ENCODE results near the gene KDM2A. TPM values are rescaled to one million over a fixed set of nuclear protein-coding genes. Genes with fewer than 3 reads are reported as not detected.

Gene KDM2A
- total RNA-seq, 4 donors from 2014 or later = 48.2 to 94.9 (median 73.5) TPM

DNA sequence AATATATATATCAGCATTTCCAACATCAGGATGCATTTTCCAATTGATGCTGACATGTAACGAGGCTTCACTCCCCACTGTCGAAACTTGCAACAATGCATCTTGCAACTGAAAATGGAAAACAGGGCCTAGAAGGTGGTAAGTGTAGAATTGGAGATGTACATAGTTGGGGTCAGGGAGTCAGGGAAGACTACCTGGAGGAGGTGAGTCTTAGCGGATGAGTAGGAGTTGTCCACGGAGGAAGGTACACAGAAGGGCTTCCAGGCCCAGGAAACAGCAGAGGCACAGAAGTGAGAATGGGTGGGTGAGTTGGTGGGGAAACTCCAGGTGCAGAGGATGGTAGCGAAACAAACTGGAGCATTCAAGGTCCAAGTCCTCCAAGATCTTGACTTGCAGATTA is 145.2 kb downstream of the KDM2A start:
- intact Hi-C loops (cut with DNase I; ENCODE audit: low total_unique reads) = loop anchor here (5.0 to 10.0 kb wide), 2 partner anchors 38 to 121 kb away; partner anchors contain the start of gene SSH3
- DNase-seq = no peak

DNA sequence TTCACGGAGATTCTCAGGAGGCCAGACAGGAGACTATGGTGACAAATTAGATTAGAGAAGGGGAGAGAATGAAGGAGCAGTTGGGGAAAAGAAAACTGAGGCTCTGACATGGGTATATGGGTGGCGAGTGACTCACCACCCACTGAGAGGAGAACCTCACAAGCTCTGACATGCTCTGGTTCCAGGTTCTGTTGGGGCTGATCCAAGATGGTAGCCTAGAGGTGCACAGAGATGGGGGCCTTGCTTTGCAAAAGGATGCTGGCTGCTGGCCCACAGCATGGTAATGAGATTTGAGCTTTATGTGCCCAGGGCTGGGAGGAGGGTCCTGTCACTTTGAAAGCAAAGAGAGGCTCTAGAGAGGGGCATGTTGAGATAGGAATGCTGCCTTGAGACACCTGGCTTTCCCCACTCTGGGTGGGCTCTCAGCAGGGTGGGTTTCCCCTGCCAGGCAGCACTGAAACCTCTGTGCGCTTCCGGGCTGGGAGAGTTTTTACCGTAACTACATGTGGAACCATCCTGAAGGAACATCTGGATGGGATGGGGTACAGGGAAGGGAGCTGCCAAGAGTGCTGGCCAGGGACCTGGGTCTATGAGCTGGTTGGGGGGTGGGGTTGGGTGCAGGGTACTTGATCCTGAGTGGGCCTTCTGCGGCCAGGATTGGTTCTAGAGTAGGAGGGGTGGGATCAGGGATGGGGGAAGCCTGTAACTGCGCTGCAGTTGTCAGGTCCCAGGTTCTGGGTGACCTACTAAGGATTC is 146.0 kb downstream of the KDM2A start:
- peaks cover 17 to 27% of the 10 kb centered on the region in 2 donors for H3K4me1 ChIP-seq

More for the DNA sequence above, 145.2 kb downstream of the KDM2A start:
- H3K27ac ChIP-seq = no peak overlapping the region
- no peaks in the 10 kb centered on the region for H3K27me3 ChIP-seq
- H3K36me3 ChIP-seq = no peaks in the 10 kb centered on the region
- H3K4me1 ChIP-seq = peaks cover 11 to 22% of the 10 kb centered on the region in 2 donors
- no peak for TF ChIP-seq POLR2A (IDR thresholded peaks at IDR 0.05)
- TF ChIP-seq, protein P1, sequence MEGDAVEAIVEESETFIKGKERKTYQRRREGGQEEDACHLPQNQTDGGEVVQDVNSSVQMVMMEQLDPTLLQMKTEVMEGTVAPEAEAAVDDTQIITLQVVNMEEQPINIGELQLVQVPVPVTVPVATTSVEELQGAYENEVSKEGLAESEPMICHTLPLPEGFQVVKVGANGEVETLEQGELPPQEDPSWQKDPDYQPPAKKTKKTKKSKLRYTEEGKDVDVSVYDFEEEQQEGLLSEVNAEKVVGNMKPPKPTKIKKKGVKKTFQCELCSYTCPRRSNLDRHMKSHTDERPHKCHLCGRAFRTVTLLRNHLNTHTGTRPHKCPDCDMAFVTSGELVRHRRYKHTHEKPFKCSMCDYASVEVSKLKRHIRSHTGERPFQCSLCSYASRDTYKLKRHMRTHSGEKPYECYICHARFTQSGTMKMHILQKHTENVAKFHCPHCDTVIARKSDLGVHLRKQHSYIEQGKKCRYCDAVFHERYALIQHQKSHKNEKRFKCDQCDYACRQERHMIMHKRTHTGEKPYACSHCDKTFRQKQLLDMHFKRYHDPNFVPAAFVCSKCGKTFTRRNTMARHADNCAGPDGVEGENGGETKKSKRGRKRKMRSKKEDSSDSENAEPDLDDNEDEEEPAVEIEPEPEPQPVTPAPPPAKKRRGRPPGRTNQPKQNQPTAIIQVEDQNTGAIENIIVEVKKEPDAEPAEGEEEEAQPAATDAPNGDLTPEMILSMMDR (IDR thresholded peaks at IDR 0.05) = no peak
- H3K9me3 ChIP-seq = no peaks in the 10 kb centered on the region
- no peak overlapping the region for H3K4me3 ChIP-seq

DNA sequence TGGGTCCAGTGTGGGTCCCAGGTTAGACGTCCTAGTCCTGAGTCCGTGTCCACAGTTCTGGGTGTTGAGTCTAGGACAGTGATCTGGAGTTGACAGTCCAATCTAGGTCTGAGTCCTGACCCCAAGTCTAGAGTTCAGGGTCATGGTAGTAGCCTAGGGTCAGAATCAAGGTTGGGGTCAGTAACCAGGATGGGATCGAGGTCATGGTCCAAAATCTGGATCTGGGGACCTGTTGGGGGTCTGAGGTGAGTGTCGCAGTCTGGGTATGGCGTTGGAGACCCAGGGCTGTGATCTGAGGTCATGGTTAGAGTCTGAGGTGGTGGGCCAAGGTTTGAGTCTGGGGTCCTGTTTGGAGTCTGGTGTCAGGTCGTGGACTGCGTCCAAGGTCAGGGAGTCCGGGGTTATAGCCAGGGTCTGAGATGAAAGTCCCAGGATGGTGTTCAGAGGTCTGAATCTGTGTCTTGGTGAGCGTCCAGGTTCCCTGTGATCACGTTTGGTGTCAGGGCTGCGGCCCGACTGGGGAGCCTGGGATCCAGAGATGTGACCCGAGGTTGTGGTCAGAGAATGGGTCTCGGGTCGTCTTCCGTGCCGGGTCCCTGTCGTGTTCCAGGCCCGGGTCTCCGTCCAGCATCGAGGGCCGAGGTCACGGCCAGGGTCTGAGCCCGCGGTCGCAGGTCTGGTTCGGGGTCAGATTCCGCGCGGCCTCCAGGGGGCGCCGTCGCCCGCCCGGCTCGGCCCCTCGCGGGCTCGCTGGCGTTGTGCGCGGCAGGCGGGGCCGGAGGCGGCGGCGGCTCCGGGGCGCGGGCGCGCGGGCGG is 146.8 kb downstream of the KDM2A start:
- intact Hi-C loops (cut with DNase I; ENCODE audit: low total_unique reads) = loop anchor here (5.0 to 10.0 kb wide), 2 partner anchors 51 to 119 kb away; no protein-coding TSS in a partner anchor
- TF ChIP-seq POLR2A (IDR thresholded peaks at IDR 0.05) = no peak
- TF ChIP-seq, protein P1 (IDR thresholded peaks at IDR 0.05) = peak; percentile 72 to 97 (median 89)
- peak; percentile 67 to 83 for DNase-seq
- peaks cover 17 to 27% of the 10 kb centered on the region in 2 donors for H3K4me1 ChIP-seq
- no peaks in the 10 kb centered on the region for H3K9me3 ChIP-seq
- peak overlapping the region in 1 of 2 donors; percentile 14 for H3K4me3 ChIP-seq
- H3K36me3 ChIP-seq = no peaks in the 10 kb centered on the region
- peak overlapping the region; percentile 81 to 88 for H3K27ac ChIP-seq
- no peaks in the 10 kb centered on the region for H3K27me3 ChIP-seq

More for the DNA sequence above, 146.0 kb downstream of the KDM2A start:
- no peak for DNase-seq
- TF ChIP-seq, protein P1 (IDR thresholded peaks at IDR 0.05) = no peak
- TF ChIP-seq POLR2A (IDR thresholded peaks at IDR 0.05) = no peak
- intact Hi-C loops (cut with DNase I; ENCODE audit: low total_unique reads) = loop anchor here (5.0 to 10.0 kb wide), 3 partner anchors 37 to 120 kb away; partner anchors contain the start of gene SSH3
- H3K36me3 ChIP-seq = no peaks in the 10 kb centered on the region
- peak overlapping the region; percentile 81 to 88 for H3K27ac ChIP-seq
- H3K9me3 ChIP-seq = no peaks in the 10 kb centered on the region
- H3K4me3 ChIP-seq = no peak overlapping the region
- H3K27me3 ChIP-seq = no peaks in the 10 kb centered on the region

DNA sequence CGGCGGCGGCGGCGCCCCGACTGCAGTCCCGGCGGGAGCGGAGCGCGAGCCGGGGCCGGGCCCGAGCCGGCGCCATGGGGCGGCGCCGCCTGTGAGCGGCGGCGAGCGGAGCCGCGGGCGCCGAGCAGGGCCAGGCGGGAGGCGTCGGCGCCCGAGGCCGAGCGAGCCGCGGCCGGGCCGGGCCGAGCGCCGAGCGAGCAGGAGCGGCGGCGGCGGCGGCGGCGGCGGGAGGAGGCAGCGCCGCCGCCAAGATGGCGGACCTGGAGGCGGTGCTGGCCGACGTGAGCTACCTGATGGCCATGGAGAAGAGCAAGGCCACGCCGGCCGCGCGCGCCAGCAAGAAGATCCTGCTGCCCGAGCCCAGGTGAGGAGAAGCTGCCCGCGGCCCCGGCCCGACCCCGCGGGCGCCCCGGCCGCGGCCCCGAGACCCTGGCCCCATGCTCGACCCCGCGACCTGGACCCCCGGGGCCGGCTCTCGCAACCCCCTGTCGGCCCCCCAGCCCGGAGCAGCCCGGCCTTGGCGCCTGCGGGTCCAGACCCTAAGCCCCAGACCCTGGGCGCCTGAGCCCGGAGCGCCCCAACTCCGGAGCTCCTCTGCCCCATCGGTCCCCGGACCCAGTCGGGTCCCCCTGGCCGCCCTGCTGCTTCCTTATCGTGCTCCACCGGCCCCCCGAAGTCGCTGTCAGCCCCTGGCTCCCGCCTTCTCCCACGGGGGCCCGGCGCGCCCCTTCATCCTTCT is 147.6 kb downstream of the KDM2A start, which contains the start of gene GRK2:
TSS of gene GRK2 (plus strand) at position 25 of the 739 bp plus-strand sequence. CDS start at position 252, 227 bp downstream.
- intact Hi-C loops (cut with DNase I; ENCODE audit: low total_unique reads) = loop anchor here (5.0 to 10.0 kb wide), 2 partner anchors 51 to 118 kb away; no protein-coding TSS in a partner anchor
- Histone ChIP-seq H3K4me3 (peak within 1 kb of the TSS; percentile 85 to 95), H3K4me1 (peaks cover 18 to 27% of the 10 kb centered on the region in 2 donors), H3K9me3 (no peaks in the 10 kb centered on the region), H3K36me3 (no peaks in the 10 kb centered on the region), H3K27me3 (no peaks in the 10 kb centered on the region), H3K27ac (peak within 1 kb of the TSS; percentile 87 to 88)
- DNase-seq = peak; percentile 42 to 46
- TF ChIP-seq, protein P1 (IDR thresholded peaks at IDR 0.05) = no peak
- TF ChIP-seq POLR2A (IDR thresholded peaks at IDR 0.05) = no peak

All from uterus (tissue), 4 donors.